ENCODE measurements around the gene PIK3C2A.
A peak's percentile ranks its signal among the peaks of the same experiment; 100 is the strongest.

Gene PIK3C2A

GRCh38 chr11:17217401-17217800 is 9.6 kb upstream of the PIK3C2A start:
- DNase-seq, result no peak

- DNase-seq, result no peak
Observed at GRCh38 chr11:17214338-17214737, 6.6 kb upstream of the PIK3C2A start.

- DNase-seq, result no peak
Observed at GRCh38 chr11:17211286-17211685, 3.5 kb upstream of the PIK3C2A start.

GRCh38 chr11:17209939-17210245 is 2.1 kb upstream of the PIK3C2A start:
- DNase-seq, result no peak

- peak; percentile 75 for DNase-seq
Observed at GRCh38 chr11:17208257-17208999, 642 bp upstream of the PIK3C2A start.

GRCh38 chr11:17206463-17206862 is 1.3 kb downstream of the PIK3C2A start:
- no peak for DNase-seq

- no peak for DNase-seq
Observed at GRCh38 chr11:17197431-17197898, 10.3 kb downstream of the PIK3C2A start.

- no peak for DNase-seq
Observed at GRCh38 chr11:17188675-17189074, 19.1 kb downstream of the PIK3C2A start.

GRCh38 chr11:17186932-17187692 is 20.7 kb downstream of the PIK3C2A start:
- no peak for DNase-seq

GRCh38 chr11:17185938-17186337 is 21.8 kb downstream of the PIK3C2A start:
- DNase-seq, result no peak

GRCh38 chr11:17184882-17185587 is 22.8 kb downstream of the PIK3C2A start:
- DNase-seq, result no peak

GRCh38 chr11:17183836-17184235 is 23.9 kb downstream of the PIK3C2A start:
- DNase-seq, result no peak

GRCh38 chr11:17179970-17180369 is 27.8 kb downstream of the PIK3C2A start:
- no peak for DNase-seq

- DNase-seq, result no peak
Observed at GRCh38 chr11:17173332-17173731, 34.5 kb downstream of the PIK3C2A start.

GRCh38 chr11:17171916-17172315 is 35.9 kb downstream of the PIK3C2A start:
- DNase-seq, result no peak

GRCh38 chr11:17171343-17171742 is 36.4 kb downstream of the PIK3C2A start:
- DNase-seq, result no peak

GRCh38 chr11:17169876-17170275 is 37.9 kb downstream of the PIK3C2A start:
- no peak for DNase-seq

- no peak for DNase-seq
Observed at GRCh38 chr11:17165247-17165890, 42.4 kb downstream of the PIK3C2A start.

- no peak for DNase-seq
Observed at GRCh38 chr11:17164361-17165246, 43.2 kb downstream of the PIK3C2A start.

GRCh38 chr11:17163736-17164135 is 44.0 kb downstream of the PIK3C2A start:
- DNase-seq, result no peak

GRCh38 chr11:17163291-17163690 is 44.5 kb downstream of the PIK3C2A start:
- no peak for DNase-seq

GRCh38 chr11:17162376-17162775 is 45.4 kb downstream of the PIK3C2A start:
- DNase-seq, result no peak

Measured in DMS153 (cell line).